ENCODE measurements around the gene SNW1.

DNA sequence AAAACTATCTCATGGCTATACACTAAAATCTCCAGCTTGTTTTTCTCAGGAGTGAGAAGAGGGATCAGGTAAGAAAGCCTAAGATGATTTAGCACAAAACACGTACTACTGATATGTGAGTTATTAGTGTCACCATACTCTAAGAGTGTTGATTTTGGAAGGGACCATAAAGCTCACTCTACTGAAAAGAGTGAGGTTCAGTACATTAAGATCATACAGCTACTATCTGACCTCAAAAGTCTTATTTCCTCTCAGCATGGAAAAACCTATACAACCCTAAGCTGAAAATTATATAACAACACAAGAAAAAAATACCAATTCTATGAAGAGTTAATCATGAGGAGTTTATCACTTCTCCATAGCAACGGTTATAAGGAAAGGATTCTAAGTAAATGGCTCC lies 19.5 kb downstream of the SNW1 start:
- TF ChIP-seq, protein P1, sequence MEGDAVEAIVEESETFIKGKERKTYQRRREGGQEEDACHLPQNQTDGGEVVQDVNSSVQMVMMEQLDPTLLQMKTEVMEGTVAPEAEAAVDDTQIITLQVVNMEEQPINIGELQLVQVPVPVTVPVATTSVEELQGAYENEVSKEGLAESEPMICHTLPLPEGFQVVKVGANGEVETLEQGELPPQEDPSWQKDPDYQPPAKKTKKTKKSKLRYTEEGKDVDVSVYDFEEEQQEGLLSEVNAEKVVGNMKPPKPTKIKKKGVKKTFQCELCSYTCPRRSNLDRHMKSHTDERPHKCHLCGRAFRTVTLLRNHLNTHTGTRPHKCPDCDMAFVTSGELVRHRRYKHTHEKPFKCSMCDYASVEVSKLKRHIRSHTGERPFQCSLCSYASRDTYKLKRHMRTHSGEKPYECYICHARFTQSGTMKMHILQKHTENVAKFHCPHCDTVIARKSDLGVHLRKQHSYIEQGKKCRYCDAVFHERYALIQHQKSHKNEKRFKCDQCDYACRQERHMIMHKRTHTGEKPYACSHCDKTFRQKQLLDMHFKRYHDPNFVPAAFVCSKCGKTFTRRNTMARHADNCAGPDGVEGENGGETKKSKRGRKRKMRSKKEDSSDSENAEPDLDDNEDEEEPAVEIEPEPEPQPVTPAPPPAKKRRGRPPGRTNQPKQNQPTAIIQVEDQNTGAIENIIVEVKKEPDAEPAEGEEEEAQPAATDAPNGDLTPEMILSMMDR (IDR thresholded peaks at IDR 0.05) = no peak
- TF ChIP-seq POLR2AphosphoS5 (IDR thresholded peaks at IDR 0.05) = no peak
